ENCODE data around the gene CTPS2.
"Not testable (repeated sequence)": the region's sequence is repeated elsewhere in the genome, so short reads cannot be mapped to it uniquely, and the experiment has no call there.

CTPS2 gene

GRCh38 chrX:16633754-16634153, 78.7 kb downstream of the CTPS2 start:
- Histone ChIP-seq H3K36me3 (ENCODE audit: control insufficient read depth, insufficient read depth, low read length) (no peaks in the 10 kb centered on the region), H3K9me3 (ENCODE audit: control insufficient read depth, low read length) (no peaks in the 10 kb centered on the region), H3K9ac (no peak overlapping the region), H3K27ac (peak overlapping the region; percentile 87), H3K4me1 (peaks cover 20% of the 10 kb centered on the region), H3K79me2 (no peaks in the 10 kb centered on the region), H3K27me3 (ENCODE audit: control insufficient read depth, insufficient read depth, low read length) (no peaks in the 10 kb centered on the region), H3K4me3 (ENCODE audit: low read depth, low read length) (no peak overlapping the region), H3K4me2 (ENCODE audit: low read length) (no peak overlapping the region), H2AFZ (peak overlapping the region; percentile 11)
- TF ChIP-seq CTCF (IDR thresholded peaks at IDR 0.05), result no peak

- Histone ChIP-seq H2AFZ (no peak overlapping the region), H3K79me2 (no peaks in the 10 kb centered on the region), H3K27ac (peak overlapping the region; percentile 81), H3K4me2 (ENCODE audit: low read length) (no peak overlapping the region), H3K9ac (no peak overlapping the region), H3K9me3 (ENCODE audit: control insufficient read depth, low read length) (no peaks in the 10 kb centered on the region), H3K36me3 (ENCODE audit: control insufficient read depth, insufficient read depth, low read length) (no peaks in the 10 kb centered on the region), H3K4me1 (peaks cover 32% of the 10 kb centered on the region), H3K4me3 (ENCODE audit: low read depth, low read length) (no peak overlapping the region), H3K27me3 (ENCODE audit: control insufficient read depth, insufficient read depth, low read length) (no peaks in the 10 kb centered on the region)
- no peak for TF ChIP-seq CTCF (IDR thresholded peaks at IDR 0.05)
These were observed 82.6 kb downstream of the CTPS2 start for GRCh38 chrX:16629909-16630308.

GRCh38 chrX:16628946-16629595, 83.4 kb downstream of the CTPS2 start:
- H3K27me3 ChIP-seq (ENCODE audit: control insufficient read depth, insufficient read depth, low read length), result no peaks in the 10 kb centered on the region
- TF ChIP-seq CTCF (IDR thresholded peaks at IDR 0.05), result no peak
- H3K4me2 ChIP-seq (ENCODE audit: low read length), result no peak overlapping the region

GRCh38 chrX:16628511-16628910, 84.0 kb downstream of the CTPS2 start:
- H3K36me3 ChIP-seq (ENCODE audit: control insufficient read depth, insufficient read depth, low read length); H3K4me2 ChIP-seq (ENCODE audit: low read length); H3K27me3 ChIP-seq (ENCODE audit: control insufficient read depth, insufficient read depth, low read length); H3K79me2 ChIP-seq; H3K9ac ChIP-seq; H3K9me3 ChIP-seq (ENCODE audit: control insufficient read depth, low read length); H3K4me3 ChIP-seq (ENCODE audit: low read depth, low read length): not testable (repeated sequence)
- H3K4me1 ChIP-seq, result peaks cover 29% of the 10 kb centered on the region
- peak overlapping the region; percentile 81 for H3K27ac ChIP-seq
- peak overlapping the region; percentile 28 for H2AFZ ChIP-seq

More at GRCh38 chrX:16628946-16629595, 83.4 kb downstream of the CTPS2 start:
- Histone ChIP-seq H2AFZ (no peak overlapping the region), H3K27ac (peak overlapping the region; percentile 81), H3K9me3 (ENCODE audit: control insufficient read depth, low read length) (no peaks in the 10 kb centered on the region), H3K36me3 (ENCODE audit: control insufficient read depth, insufficient read depth, low read length) (no peaks in the 10 kb centered on the region), H3K9ac (no peak overlapping the region), H3K4me1 (peaks cover 29% of the 10 kb centered on the region), H3K79me2 (no peaks in the 10 kb centered on the region), H3K4me3 (ENCODE audit: low read depth, low read length) (no peak overlapping the region)

GRCh38 chrX:16619024-16619423, 93.4 kb downstream of the CTPS2 start:
- Histone ChIP-seq H3K4me2 (ENCODE audit: low read length) (no peak overlapping the region), H3K27me3 (ENCODE audit: control insufficient read depth, insufficient read depth, low read length) (no peaks in the 10 kb centered on the region), H3K4me1 (no peaks in the 10 kb centered on the region), H3K79me2 (no peaks in the 10 kb centered on the region), H3K4me3 (ENCODE audit: low read depth, low read length) (no peak overlapping the region), H3K9ac (no peak overlapping the region), H2AFZ (no peak overlapping the region), H3K27ac (no peak overlapping the region), H3K9me3 (ENCODE audit: control insufficient read depth, low read length) (no peaks in the 10 kb centered on the region), H3K36me3 (ENCODE audit: control insufficient read depth, insufficient read depth, low read length) (no peaks in the 10 kb centered on the region)
- TF ChIP-seq CTCF (IDR thresholded peaks at IDR 0.05), result no peak
